Cardiac septum (tissue), 1 donor: Measurements from ENCODE around the gene LDLRAD4. TPM values are rescaled to one million over a fixed set of nuclear protein-coding genes. Genes with fewer than 3 reads are reported as not detected.

ENCODE experiments used
- DNase-seq: peaks from one replicate; pipeline ENCODE4 v3.0.0-alpha.2; 2020; ENCODE audit warnings: low spot score
- intact Hi-C: fragments of 100-400 bp; cut with DNase I; formaldehyde crosslinking; loops from one replicate; pipeline ENCODE4 v1.14.0; 2022
- total RNA-seq: library from RNA; stranded (reverse); fragmentation: NEBNext Ultra II Directional; extraction: Animal tissue kit (Norgen Biotek cat#: 25700); gene quantifications from one replicate; pipeline ENCODE4 v1.2.1, GENCODE V29; 2021
- donor health status: DM: no; HTN: no; CAD: no.

LDLRAD4 gene
- total RNA-seq, 1 donor from 2014 or later, result 23.3 TPM

DNA sequence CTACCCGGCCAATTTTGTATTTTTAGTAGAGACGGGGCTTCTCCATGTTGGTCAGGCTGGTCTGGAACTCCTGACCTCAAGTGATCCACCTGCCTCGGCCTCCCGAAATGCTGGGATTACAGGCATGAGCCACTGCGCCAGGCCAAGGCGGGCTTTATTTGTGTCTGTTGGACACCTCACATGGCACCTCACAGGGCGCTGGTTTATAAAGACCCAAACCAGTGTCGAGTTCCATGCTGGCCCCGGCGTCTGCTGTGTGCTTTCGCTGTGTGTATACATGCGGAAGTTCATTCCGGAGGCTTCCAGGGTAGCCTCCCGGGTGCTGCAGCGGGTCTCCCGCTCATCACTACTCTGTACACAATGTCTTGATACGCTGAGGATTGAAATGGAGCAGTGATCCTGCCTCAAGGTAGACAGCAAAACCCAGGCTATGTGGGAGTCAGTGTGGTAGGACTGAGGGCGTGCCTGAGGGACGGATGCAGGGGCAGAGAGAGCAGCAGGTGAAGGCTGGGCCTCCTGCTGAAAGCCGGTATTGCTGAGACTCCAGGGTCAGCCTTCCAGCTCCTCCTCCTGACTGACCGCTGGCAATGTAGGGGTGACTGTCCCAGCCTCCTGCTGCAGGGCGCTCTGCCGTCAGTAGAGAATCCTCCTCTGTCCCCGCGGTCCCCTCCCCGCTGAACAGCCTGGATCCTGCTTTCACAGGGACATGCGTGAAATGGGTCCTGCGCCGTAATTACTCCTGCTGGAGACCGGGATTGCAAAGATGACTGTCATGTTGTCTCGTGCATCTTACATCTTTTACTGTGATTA, 22.7 kb downstream of the LDLRAD4 start:
- DNase-seq, result peak; percentile 57
- intact Hi-C loops, result no loop called here

DNA sequence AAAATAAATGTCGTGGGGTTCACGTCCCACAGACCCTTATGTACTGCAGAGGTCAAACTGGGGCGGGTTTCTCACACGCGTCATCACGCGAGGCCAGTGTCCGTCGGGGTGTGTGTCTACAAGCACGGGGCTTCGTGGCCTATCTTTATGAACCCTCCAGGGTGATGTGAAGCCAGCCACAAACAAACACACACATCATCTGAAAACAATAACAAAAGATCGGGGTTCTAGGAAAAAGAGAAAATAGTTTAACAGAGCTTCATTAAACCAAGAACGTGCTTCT, 23.3 kb downstream of the LDLRAD4 start:
- DNase-seq, result no peak
- intact Hi-C loops, result no loop called here

DNA sequence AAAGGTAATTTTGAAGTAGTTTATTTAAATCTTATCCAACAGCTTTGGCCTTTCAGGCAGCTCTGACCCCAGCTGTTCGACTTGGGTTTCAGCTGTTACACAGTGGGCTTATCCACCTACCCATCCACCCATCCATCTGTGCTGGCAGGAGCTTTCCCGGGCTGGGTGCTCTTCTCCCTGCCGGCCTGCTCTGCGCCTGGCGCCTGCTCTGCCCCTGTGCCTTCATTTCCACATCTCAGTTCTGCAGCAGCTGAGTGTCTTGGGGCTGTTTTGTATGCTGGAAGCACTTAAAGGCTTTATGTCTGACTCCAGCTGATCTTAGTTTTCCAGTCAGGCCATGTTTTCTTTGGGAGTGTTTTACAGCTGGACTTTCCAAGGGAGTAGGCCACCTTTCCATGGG, 24.2 kb downstream of the LDLRAD4 start:
- peak; percentile 31 for DNase-seq
- intact Hi-C loops, result no loop called here

DNA sequence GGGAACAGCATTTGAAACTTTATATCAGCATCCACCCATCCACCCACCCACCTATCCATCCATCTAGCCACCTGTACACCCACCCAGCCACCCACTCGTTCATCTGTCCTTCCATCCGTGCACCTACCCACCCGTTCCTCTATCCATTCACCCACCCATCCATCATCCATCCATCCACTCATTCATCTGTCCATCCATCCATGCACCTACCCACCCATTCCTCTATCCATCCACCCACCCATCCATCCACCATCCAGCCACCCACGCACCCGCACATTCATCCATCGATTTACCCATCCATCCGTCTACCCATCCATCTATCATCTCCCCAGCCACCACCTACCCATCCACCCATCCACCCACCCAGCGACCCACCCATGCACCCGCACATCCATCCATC, 24.8 kb downstream of the LDLRAD4 start:
- intact Hi-C loops, result no loop called here
- no peak for DNase-seq

DNA sequence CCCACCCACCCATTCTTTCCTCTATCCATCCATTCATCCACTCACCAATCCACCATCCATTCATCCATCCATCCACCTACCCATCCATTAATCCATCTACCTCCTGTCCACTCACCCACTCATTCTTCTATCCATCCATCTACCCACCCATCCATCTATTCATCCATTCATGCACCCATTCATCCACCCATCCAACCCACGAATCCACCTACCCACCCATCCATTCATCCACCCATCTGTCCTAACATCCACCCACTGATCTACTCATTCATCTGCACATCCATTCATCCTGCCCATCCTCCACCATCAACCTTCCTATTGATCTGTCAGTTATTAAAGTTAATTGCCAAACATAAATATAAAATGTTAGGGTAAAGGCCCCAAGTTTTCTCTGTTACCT, 25.6 kb downstream of the LDLRAD4 start:
- intact Hi-C loops, result no loop called here
- DNase-seq, result peak; percentile 9

DNA sequence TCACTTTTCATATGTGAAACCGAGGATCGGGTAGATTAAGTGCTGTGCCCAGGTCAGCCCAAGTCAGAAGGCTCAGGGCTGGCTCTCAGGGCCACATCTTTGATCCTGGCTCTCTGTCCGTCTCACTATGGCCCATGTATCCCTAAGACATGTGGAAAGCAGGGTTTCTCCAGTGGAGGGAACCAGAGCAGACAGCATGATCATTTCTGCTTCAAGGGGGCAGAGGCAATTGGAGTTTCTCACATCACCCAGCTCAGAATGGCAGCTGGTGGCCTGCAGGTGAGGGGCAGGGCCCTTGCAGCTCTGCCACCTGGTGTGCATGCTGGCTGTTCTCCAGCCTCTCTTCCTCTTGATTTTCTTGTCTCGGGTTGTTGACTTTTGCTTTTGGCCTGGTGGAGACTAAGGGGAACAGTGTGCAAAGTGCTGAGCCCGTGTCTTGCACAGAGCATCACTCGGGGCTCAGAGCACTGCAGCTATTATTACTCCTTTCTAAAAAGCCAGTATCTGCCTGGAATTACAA, 27.0 kb downstream of the LDLRAD4 start:
- DNase-seq, result peak; percentile 19
- intact Hi-C loops, result no loop called here

DNA sequence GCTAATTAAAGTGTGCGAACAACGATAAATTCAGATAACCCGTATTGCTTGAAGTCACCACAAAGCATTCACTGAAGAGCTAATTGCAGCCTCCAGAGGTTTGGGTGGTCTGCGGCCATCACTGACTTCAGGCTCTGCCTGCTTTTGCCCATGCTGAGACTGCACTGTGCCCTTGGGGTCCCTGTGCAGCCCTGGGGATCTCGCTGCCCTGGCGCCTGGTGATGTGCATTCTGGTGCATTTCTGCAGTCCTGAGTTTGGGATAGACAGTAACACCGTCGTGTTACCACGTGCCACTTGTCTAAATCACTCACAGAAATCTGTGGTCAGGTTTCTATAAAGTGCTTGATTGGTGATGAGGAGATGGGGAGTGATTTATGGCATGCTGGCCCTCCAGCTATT, 27.6 kb downstream of the LDLRAD4 start:
- DNase-seq, result peak; percentile 19
- intact Hi-C loops, result no loop called here

DNA sequence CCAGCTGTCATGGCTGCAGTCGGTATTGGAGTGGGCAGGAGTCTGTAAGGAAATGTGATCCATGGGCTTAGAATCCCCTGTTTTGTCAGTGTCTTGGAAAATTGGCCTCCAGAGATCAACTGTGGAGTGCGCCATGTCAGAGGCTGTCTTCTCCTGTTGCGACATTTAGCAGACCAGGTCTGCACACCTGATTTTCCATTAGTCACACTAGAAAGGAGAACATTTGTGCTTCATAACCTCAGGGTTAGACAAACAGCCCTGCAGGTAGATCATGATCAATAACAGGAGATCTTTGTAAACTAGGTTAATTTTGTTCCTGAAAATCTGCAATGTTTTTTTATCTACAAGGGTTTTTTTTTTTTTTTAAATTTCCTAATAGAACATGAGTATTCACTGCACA, 28.0 kb downstream of the LDLRAD4 start:
- intact Hi-C loops, result no loop called here
- DNase-seq, result no peak

DNA sequence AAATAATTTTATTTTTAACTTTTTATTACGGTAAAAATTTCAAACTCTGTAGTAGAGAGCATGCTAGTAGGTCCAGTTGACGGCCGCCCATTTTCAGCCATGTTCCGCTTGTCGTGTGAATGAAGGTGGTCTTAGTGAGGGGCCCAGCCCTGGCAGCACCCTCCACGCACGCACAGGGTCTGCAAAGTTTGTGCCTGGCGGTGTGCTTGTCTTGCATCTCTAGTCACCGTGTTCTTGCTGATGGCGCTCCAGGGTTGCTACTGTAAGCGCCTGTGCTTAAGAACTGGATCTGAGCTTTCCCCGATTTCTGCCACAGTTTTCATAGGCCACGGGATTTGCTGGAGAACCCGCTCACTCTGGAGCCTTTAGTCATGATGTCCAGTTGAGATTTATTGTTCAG, 28.9 kb downstream of the LDLRAD4 start:
- intact Hi-C loops, result no loop called here
- DNase-seq, result peak; percentile 53

DNA sequence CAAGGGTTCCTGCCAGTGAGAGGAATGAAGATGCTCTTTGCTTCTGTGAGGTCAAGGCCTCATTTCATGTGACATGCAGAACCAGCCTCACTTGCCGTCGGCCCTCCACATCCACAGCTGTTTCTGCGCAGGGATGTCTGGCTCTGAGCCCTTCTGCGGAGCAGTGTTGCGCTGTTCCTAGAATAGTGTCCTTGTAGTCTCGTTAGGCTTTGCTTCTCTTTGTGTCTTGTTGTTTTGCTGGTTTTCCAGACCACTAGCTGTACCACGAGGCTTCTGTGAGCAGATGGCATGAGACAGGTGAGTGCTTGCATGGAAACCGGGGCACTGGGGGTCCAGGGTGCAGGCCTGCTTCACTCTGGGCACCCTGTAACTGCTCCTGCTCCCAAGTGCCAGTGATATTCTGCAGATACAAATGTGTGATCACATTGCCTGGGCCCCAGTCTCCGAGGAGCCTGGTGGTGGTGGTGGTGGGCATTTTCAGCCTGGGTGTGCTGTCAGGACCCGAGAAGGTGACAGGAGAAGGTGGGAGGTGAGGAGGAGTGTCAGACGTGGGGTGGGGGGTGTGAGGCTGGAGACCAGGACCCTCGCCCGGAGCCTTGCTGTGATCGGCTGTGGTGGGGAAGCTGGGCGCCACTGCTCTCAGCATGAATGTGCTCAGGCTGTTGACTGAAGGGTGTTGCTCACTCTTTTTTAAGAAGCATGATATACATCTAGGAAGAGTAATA, 34.3 kb downstream of the LDLRAD4 start:
- intact Hi-C loops, result no loop called here

DNA sequence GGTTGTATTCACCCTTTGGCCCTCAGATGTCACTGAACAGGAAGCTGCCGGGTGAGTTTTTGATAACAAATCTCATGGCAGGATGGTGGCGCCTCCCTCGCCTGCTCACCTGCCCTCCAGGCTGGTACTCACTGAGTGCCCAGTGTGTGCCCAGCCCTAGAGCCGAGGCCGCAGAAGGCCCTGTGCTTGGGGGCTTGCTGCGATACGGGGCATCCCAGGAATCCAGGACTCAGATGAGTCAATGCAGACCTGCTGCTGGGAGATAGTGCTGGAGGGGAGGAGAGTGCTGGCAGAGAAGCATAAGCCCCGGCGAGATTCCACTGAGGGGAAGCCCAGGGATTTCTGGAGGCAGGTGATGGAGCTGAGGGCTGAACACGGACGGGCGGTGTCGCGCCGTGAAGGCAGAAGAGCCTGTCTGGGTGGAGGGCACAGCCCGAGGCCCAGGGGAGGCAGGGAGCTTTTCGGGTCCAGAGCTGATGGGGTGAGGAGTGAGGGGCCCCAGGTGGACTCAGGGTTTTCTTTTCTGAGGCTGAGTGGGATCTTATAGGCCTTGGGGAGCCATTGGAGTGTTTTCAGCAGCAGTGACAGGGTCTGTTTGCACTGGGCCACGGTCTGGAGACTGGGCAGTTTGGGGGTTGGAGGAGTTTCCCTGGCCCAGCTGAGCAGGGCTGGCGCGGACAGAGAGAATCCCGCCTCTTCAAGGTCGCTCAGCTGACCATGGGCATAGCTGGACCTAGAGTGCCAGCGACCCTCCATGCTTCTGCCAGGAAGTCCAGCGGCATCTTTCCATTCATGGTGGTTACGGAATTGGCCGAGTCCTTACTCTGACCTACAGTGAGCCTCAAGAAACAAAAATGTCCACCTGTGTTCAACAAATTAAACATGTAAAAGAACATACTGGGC, 35.5 kb downstream of the LDLRAD4 start:
- peak; percentile 72 for DNase-seq
- intact Hi-C loops, result no loop called here

More for the DNA sequence above, 34.3 kb downstream of the LDLRAD4 start:
- peak; percentile 58 for DNase-seq

DNA sequence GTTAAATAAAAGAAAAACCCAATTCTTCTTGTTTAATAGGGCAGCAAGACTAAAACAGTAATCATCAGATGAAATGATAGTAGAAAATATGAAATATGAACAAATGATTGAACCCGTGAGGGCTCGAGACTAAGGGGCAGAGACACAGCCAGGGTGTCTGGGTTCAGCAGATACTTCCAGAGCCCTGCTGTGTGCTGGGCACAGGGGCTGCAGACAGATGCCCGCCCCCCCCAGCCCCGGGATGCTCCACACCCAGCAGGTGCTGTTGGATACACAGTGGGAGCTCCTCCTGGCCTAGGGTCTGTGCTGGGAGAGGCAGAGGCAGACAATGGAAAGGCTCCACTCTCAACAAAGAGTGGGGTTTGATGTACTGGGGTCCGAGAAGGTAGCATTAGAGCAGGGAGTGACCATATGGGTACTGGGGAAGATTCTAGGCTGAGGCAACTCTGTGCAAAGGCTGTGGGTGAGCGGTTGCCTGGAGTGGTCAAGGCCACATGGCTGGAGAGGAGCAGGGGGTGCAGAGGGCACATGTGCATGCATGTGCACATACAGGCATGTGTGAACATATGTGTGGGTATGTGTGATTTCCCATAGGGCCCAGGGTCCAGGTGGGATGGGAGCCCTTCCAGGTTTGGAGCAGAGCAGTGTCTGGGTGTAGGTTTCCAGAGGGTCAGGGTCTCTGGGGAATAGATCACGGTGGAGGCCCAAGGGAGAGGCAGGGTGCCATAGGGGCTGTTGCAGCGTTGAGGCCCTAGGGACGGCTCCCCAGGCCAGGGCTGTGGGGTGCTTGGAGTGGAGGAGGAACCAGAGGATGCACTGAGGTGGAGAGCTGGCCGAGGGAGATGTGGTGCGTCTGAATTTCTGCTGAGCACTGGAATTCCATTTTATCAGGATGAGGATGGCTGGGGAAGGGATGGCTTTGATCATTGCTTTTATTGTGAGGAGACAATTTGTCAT, 36.7 kb downstream of the LDLRAD4 start:
- DNase-seq, result peak; percentile 71
- intact Hi-C loops, result no loop called here

DNA sequence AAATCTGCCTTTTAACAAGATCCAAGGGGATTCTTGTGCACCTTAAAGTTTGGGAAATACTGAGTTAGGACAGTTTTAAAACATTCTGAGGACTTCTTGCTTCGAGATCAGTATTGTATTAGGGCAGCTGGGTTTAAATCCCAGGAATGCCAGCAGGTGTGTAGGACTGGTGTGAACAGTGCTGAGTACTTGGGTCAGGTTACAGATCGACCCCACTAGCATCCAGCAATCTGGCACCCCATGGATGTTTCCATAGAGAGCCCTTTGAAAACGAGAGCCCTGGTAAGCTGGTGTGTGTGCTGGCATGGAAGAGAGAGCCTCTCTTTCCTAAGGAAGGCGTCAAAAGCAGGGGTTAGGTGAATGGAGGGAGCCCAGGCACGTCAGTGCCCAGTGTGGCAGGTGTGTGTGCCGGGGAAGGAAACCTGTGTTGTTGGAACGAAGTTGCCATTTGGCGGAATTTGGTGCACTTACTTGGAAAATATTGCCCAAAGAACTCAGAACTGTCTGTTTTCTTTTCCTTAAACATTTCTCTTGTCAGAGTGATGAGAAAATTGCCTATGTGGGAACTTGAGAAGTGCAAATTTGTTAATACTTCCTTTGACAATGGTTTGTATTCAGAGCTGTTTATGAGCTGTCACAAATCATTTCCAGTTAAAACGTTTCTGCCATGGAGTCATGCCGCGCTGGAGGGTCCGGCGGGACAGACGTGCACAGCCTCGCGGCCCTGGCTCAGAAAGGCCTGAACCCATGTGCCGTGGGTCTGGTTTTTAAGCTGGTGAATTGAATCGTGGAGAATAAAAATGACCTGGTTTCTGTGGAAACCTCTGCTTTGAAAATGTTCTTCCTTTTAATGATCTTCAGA, 38.1 kb downstream of the LDLRAD4 start:
- intact Hi-C loops, result no loop called here

DNA sequence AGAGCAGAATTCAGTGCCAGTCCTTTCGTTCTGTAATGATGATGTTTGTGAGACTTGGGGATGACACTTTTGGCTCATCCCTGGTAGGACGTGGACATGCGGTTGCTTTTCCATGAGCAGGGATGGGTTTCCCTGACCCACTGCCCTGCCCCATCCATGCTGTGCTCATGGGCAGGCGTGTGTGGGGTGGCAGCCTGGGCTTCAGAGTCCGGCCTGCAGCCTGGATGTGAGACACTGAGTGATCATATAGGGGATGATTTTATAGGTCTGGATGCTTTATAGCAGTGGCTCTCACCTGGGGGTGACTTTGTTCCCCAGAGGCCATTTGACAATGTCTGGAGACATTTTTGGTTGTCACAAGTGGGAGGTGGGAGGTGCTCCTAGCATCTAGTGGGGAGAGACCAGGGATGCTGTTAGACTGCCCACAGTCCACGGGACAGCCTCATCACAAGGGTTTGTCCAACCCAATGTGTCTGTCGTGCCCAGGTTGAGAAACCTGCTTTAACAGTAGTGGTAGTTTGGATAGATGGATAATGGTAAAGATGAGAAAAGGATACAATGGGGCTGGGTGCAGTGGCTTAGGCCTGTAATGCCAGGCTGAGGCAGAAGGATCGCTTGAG, 38.9 kb downstream of the LDLRAD4 start:
- intact Hi-C loops, result no loop called here
- peak; percentile 70 for DNase-seq

More for the DNA sequence above, 38.1 kb downstream of the LDLRAD4 start:
- peak; percentile 50 for DNase-seq

DNA sequence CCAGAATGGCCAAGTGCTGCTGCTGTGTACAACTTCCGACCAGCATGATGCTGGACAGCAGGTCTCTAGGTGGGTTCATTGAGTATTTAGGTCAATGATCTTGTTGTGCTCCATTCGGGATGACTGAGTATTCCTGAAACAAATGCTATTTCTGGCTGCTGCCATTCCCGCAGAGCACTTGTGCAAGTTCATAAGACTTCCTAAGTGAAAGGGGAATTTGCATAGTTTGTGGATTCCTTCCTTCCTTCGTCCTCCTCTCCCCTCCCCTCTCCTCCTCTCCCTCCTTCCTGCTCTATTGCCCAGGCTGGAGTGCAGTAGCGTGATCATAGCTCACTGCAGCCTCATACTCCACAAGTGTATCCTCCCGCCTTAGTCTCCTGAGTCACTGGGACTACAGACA, 40.4 kb downstream of the LDLRAD4 start:
- intact Hi-C loops, result no loop called here

DNA sequence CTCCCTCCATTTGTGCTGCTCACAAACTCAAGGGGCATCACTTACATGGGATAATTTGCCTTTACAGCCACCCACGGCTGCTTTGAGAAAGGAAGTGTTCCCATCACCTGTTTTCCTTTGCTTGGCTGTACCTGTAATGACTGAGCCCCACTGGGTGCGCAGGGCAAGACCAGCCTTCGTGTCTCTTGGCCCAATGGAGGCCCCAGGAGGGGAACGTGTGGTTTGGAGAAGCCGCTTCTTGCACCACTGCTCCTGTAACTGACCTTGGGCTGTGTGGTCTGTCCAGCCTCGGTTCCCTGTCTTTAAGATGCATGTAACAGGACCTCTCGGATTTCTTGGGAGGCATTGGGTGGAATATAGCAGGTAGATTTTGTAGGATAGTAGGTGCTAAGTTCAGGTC, 41.1 kb downstream of the LDLRAD4 start:
- DNase-seq, result peak; percentile 43
- intact Hi-C loops, result no loop called here

More for the DNA sequence above, 40.4 kb downstream of the LDLRAD4 start:
- peak; percentile 17 for DNase-seq

DNA sequence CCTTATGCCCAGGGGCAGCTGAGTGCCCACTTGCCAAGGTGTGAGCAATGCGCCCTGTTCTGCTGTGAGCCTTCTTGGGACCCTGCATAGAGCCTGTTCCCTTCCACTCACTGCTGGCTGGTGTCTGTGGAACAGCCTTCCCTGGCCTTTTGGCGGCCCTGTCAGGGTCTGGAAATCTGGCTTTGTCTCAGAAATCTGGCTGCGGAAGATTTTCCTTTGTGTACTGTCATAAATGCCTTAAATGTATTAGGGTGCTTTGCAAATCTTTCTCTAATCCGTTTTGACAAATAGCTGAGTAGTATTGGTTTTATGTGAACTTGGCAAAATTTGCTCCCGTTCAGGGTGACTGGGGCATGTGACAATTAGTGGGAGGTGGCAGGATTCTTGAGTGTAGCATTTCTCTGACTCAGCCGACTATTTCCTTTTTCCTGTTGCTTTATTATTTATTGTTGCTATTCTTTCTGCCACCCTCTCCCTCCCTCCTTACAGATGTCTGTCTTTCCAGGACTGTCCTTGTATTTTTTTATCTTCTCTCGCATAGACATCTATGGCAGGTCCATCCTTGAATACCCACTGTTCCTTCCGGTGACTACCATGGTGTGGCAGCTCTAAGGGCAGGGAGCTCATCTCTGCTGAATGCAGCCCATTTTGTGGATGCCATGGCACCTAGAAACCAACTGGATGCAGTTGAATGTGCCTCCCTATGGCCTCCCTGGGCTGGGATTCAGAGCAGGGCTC, 41.8 kb downstream of the LDLRAD4 start:
- intact Hi-C loops, result no loop called here
- DNase-seq, result peak; percentile 53
